Stimulated activated CD8-positive, alpha-beta memory T cell treated with anti-CD3 and anti-CD28 coated beads, Interleukin-4, amount 100 ng/mL, for 1 hour (primary cell): ENCODE data around the gene TPST2.

ENCODE experiments used
- DNase-seq, 2 donors: peaks; one replicate each; pipeline ENCODE4 v3.0.0-alpha.2; 2020; ENCODE audit warnings: low read depth in 2 of 2, low spot score in 1 of 2

TPST2 gene

DNA sequence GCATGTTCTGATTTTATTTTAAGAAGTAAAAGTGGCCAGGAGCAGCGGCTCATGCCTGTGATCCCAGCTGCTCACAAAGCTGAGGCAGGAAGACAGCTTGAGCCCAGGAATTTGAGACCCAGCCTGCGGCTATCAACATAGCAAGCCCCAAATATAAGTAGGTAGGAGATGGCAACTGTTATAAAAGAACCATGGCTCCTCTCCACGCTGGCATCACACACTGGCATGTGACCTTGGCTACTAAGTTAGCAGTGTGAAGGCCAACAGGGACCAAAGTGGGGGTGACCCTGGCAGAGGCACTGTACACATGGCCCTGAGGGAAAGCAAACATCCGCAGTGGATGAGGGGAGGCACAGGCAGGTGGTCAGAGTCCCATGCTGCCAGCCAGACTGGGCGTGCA is 33.0 kb downstream of the TPST2 start:
- no peak for DNase-seq

DNA sequence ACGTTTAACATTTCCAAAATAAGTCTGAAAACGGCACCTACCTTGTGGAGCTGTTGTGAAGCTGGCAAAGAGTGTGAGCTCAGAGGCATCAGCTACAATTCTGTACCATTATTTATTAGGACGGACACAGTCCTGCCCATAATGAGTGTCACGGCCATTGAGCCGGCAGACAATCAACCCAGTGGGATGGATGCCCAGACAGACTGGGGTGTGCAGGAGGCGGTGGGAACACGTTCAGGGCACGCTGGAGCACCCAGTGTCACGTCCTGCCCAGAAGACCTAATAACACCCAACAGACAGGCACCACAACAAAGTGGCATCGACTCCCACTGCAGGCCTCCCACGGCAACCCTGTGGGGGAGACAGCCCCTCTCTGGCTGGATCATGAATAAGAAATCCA is 34.5 kb downstream of the TPST2 start:
- DNase-seq: no peak

DNA sequence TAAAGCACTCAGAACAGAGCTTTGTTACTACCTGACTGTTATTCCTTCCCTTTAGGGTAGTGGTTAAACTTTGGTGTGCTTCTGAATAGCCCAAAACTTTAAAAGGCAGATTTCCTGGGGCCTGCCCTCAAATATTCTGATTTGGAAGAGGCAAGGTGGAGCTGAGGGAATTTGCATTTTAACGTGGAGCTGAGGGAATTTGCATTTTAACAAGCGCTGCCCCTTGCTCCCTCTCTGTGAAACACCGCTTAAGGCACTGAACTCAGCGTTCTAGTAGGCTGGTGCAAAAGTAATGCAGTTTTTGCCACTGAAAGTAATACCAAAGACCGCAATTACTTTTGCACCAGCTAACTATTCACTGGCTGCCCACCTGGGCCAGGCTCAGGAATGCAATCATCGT is 35.0 kb downstream of the TPST2 start:
- DNase-seq: no peak

DNA sequence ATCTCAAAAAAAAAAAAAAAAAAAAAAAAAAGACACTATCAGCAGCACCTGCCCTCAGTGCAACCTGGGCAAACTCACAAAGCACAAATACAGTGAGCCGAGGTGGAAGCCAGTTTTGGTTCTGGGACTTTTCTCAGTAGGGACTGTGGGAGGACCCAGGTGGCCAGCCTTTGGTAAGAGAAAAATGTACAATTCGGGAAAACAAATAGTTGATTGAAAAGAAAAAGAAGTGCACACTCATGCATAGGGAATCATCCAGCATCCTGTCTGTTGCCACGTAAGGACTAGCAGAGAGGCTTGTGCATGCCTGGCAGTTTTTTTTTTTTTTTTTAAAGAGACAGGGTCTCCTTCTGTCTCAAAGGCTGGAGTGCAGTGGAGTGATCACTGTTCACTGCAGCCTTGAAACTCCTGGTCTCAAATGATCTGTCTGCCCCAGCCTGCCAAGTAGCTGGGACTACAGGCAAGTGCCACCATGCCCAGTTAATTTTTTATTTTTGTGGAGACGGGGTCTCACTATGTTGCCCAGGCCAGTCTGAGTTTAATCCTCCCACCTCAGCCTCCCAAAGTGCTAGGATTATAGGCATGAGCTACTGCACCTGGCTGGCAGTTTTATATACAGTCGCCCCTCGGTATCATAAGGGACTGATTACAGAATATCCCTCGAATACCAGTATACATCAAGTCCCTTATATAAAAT is 36.7 kb downstream of the TPST2 start:
- no peak for DNase-seq

DNA sequence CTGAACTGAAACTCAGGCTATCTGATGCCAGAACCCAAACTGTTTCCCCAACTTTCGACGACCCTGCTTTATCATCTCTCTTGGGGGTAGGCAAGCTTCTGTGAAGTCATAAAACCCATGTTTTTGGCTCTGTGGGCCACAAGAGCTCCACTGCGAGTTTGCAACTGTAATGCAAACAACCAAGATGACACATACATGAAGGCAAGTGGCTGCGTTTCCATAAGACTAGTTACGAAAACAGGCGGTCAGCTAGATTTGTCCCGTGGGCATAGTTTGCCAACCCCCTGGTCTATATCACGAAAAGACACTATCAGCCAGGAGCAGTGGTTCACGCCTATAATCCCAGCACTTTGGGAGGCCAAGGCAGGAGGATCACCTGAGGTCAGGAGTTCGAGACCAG is 37.5 kb downstream of the TPST2 start:
- no peak for DNase-seq

DNA sequence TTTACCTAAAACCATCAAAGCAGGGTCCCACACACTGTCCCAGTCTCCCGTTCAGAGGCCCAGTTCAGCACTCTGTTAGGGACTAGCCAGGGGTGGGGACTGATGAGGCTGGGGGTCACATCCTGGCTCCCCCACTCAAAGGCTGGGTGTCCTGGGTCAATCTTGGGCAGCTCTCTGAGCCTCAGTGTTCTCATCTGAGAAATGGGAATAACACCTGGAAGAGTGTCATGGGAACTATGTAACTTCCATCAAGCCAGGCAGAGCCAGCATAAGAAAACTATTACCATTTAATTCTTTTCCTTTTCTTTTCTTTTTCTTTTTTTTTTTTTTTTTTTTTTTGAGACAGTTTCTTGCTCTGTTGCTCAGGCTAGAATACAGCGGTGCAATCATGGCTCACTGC is 38.4 kb downstream of the TPST2 start:
- no peak for DNase-seq

DNA sequence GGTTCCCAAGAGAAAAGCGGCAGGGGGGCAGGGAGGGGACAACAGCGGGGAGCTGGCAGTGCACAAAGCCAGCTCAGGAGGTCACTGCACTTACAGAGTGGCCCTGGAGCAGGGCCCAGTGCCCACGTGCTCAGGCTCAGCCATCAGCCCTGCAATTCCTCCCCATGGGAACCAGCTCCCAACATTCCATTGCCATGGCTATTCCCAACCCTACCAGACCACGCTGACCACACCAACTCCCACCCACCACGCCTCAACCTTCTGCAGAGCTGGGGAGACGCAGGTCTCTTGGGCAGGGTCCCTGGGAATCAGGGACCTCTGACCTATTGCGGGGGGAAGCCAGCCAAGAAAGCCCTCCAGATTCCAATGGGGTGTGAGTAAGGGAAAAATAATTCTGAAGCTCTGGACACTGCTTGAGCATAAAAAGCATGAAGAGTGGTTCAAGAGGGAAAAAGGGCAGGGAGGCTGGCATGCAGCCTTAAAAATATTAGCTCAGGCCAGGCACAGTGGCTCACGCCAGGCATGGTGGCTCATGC is 39.4 kb downstream of the TPST2 start:
- no peak for DNase-seq

DNA sequence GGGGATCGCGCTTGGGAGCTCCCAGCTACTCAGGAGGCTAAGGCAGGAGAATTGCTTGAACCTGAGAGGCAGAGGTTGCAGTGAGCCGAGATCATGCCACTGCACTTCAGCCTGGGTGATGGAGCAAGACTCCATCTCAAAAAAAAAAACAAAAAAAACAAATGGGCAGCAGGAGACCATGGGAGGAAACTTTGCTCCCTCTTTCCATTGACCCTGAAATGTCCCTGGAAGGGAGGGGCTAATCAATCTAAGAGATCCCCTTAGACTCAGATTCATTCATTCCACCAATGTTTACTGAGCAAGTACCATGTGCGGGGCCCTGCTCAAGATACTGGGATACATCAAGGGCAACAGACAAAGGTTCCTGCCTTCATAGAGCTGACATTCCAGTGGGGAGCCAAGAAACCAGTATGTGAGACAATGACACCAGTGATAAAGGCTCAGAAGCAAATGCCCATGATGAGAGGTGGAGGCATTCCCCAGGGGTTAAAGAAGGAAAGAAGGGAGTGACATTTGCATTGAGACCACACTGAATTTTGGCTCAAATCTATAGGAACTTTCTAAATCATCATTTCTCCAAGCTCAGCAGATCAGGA is 39.9 kb downstream of the TPST2 start:
- no peak for DNase-seq

DNA sequence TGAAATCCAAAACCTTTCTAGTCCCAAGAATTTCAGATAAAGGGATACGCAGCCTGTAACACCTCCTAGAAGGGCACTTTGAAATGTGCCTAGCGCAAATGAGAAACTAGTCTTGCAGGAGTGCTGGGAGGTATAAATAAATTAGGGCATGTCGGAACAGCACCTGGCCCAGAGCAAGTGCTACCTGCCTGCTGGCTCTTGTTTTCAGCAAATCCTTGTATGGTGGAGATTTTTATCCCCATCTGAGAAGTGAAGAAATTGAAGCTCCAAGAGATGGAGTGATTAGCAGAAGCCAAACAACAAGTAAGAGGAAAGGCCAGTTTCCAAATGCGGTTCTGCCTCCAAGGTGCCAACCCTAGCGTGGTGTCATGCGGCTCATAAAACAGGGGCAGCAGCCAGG is 40.9 kb downstream of the TPST2 start:
- no peak for DNase-seq

DNA sequence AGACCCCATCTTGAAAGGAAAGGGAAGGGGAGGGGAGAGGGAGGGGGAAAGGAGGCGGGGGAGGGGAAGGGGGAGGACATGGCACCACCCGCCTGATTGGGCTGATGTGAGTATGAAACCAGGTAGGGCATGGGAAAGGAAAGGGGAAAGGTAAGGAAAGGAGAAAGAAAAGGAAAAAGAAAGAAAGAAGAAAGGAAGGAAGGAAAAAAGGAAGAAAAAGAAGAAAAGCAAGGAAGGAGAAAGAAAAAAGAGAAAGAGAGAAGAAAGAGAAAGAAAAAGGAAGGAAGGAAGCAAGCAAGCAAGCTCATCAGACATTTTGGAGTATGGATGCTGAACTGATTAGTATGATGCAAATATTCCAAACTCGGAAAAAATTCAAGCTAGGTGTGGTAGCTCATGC is 41.6 kb downstream of the TPST2 start:
- DNase-seq: no peak

DNA sequence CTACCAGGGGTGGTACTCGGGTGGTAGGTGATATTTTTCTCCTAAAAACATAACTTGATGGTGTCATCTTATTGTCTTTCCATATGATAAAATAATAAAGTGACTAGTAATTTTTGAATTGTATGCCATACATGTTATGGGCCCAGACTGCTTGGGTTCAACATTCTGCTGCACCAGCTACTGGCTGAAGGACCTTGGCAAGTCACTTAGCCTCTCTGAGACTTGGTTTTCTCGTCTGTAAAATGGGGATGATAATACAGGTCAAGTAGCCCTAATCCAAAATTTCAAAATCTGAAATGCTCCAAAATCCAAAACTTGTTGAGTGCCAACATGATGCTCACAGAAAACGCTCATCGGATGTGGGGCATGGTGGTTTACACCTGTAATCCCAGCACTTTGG is 42.1 kb downstream of the TPST2 start:
- DNase-seq: no peak

DNA sequence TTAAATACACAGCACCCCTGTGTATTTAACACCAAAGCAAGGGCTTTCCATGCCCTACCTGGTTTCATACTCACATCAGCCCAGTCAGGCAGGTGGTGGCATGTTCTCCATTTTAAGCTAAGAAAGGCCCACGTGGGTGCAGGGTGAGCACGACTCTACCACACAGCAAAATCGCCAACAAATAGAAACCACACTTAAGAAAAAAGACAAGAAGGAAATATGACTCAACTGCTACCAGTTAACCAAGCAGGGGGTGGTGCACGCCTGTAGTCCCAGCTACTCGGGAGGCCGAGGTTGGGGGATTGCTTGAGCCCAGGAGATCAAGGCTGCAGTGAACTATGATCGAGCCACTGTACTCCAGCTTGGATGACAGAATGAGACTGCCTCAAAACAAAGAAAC is 42.5 kb downstream of the TPST2 start:
- no peak for DNase-seq

DNA sequence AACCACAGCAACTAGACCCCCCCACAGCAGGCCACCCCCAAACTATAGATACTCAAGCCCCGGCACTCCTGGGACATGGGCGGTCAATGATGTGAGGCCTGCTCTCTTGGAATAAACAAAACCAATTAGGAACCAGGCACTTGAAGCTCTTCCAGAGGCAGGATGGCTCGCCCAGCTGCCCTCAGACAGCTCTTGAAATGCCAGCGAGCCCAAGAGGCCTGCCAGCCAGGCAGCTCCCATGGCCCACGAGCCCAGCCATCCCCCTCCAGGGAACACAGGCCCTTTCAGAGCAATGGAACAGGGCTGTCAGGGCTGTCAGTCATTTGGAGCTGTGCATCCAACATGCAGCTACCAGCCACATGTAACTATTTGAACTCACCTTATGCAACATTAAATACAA is 43.6 kb downstream of the TPST2 start:
- DNase-seq: no peak

DNA sequence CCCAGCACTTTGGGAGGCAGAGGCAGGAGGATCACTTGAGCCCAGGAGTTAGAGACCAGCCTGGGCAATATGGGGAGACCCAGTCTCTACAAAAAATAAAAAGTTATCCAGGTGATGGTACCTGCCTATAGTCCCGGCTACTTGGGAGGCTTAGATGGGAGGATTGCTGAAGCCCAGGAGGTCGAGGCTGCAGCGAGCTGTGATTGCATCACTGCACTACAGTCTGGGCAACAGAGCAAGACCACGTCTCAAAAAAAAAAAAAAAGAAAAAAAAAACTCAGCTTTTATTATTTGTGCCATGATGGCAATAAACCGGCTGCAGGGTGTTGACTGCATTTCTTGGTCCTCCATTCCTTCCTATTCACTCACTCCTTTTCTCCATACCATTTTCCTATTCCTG is 44.1 kb downstream of the TPST2 start:
- no peak for DNase-seq

DNA sequence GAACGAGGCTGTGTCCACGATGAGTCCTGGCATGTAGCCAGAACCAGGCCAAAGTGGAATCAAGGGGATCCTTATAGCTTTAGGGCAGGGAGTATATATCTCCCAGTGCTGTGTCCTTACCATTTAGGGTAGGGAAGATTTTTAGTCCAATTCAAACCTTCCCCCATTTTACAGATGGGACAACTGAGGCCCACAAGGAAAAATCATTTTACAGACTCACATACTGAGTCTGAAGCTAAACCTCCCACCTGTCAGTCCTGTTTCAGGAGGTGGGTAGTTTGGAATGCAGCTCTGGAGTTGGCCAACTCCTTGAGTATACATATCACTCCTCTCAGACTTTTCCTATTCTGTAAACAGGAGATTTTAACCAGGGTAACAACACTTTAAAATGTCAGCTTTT is 44.5 kb downstream of the TPST2 start:
- DNase-seq: no peak

DNA sequence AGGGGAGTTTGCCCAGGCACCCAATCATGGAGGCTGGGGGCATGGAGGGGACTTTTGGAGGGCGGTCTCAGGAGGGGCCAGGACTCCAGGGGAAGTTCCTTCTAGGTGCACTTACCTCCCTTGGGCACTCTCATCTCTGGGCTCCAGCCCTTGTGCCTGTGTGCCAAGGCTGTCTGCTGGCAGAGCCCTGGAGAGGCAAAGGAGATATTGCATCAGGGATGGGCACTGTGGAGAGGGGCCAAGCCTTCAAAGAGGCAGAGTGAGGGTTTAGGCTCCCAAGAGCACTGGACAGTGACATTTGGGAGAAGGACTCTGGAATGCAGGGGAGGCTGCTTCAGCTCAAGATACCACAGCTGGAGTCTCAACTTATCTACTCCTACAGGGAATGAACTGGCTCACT is 45.4 kb downstream of the TPST2 start:
- DNase-seq: no peak

DNA sequence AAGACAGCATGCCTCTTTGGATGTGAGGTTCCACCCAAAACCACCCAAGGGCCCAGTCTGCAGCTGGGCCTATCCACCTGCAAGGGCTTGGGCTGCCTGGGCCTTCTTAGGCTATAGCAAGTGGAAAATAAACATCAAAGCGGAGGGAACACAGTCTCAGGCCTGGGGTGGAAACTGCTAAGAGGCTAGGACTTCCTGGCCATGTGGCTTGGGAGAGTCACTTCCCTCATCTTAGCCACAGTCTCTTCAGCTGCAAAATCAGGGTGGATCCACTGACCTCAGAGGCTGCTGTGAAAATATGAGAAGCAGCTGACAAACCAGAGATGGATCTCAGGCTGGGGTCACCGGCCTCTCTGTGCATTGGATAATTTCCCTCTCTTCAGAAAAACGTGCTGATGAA is 47.1 kb downstream of the TPST2 start:
- DNase-seq: no peak

DNA sequence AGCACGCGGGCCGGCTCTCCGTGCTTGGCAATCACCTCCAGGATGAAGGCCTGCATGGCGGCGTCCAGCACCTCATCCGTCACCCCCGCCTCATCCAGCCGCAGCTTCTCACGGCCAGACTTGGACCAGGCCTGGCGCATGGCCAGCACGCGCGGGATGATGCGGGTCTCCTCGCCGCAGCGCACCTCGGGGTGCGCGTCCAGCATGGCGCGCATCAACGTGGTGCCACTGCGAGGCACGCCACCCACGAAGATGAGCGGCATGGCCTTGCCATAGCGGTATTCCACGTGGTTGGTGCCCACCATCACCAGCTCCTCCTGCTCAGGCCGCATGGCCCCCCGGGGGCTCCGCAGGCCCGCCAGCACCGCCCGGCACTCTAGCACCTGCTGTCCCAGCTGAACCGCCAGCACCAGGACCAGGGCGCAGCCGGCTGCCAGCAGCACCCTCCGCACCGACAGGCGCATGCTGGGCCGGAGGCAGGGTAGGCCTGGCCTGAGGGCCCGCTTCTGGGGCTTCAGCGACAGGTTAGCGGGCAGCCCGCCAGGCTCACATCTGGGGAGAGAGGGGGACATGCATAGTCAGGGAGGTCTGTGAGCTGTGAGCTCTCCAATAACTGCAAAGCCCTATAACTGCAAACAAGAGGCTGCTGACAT is 48.6 kb downstream of the TPST2 start:
- DNase-seq: no peak

DNA sequence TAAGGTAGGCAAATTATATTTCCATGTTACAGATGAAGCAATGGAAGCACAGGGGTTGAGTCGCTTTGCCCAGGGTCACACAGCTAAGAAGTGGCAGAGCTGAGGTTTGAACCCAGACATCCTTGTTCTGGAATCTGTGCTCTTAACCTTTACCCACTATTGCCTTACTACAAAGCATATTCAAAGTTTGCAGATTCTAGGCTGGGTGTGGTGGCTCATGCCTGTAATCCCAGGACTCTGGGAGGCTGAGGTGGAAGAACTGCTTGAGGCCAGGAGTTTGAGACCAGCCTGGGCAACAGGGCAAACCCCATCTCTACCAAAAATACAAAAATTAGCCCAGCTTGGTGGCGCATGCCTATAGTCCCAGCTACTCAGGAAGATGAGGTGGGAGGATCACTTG is 49.8 kb downstream of the TPST2 start:
- no peak for DNase-seq

DNA sequence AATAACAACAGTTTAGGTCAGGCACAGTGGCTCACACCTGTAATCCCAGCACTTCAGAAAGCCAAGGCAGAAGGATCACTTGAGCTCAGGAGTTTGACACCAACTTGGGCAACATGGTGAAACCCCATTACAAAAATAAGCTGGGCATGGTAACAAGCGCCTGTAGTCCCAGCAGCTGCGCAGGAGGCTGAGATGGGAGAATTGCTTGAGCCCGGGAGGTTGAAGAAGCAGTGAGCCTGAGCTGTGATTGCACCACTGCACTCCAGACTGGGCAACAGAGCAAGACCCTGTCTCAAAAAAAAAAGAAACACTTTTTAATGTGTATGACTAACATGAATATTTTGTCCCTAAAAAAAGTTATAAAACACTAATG is 53.2 kb downstream of the TPST2 start:
- no peak for DNase-seq

DNA sequence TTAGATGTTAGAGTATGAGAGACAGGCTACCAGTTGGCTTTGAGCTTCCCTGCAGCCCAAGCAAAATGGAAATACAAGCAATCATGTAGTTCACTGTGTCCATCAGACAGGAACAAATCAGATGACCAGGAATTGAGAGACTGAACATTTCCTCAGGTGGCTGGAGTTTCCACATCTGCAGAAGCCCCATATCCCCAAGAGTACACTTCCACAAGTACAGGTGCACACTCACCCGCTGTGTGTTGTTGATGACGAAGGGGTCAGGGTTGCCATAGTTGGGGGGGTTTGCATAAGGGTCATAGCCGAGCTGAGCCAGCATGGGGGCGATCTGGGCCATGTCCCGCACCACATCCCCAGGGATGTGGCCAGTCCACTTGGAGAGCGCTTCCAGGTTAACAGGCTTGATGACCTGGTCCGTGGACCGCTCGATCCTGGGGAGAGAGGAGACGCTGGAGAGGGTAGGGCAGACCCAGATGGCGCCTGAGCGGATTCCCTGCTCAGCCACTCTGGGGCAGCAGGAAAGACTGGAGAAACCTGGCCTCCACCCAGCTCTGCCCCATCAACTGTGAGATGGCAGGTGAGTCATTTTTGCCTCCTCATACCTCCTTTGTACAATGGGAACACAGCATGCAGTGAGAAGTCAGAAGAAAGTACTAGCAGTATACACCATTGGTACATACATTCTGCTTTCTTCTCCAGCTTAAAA is 53.7 kb downstream of the TPST2 start:
- DNase-seq: no peak

DNA sequence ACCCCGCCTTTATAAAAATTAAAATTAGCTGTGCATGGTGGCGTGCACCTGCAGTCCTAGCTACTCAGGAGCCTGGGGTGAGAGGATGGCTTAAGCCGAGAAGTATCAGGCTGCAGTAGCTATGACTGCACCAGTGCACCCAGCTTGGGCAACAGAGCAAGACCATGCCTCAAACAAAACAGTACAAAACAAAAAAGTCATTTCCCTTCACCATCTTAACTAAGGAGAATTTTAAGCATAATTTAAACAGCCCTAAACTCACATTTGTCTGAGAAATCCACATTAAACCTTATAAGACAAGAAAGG is 54.4 kb downstream of the TPST2 start:
- no peak for DNase-seq
